Tibial artery (tissue), 4 donors: ENCODE results near the gene OPN1SW.

Source experiments
- DNase-seq, 2 donors: peaks; one replicate each; pipeline ENCODE4 v3.0.0-alpha.2; 2019
- H3K27ac ChIP-seq, 2 donors: fragments of 200-600 bp; sonication (generic) in 1 of 2; 1 replicate in 1 of 2; 2 replicates in 1 of 2; pipeline ENCODE4 v1.5.1; 2018 to 2019; ENCODE audit warnings: mild to moderate bottlenecking in 1 of 2
- H3K27me3 ChIP-seq, 2 donors: fragments of 200-600 bp; sonication (generic) in 1 of 2; one replicate each; pipeline versions ENCODE4 v1.5.1 to v1.6.0; 2016 to 2019
- H3K36me3 ChIP-seq, 3 donors: fragments of 200-600 bp; sonication (generic) in 2 of 3; one replicate each; pipeline ENCODE4 v1.5.1; 2016 to 2019; ENCODE audit warnings: mild to moderate bottlenecking in 2 of 3
- H3K4me1 ChIP-seq, 4 donors: fragments of 200-600 bp; sonication (generic) in 2 of 4; 1 replicate in 3 of 4; 2 replicates in 1 of 4; pipeline ENCODE4 v1.5.1; 2016 to 2019
- H3K4me3 ChIP-seq, 2 donors: fragments of 200-600 bp; sonication (generic) in 1 of 2; 1 replicate in 1 of 2; 2 replicates in 1 of 2; pipeline ENCODE4 v1.5.1; 2018 to 2019; ENCODE audit warnings: mild to moderate bottlenecking in 2 of 2
- H3K9me3 ChIP-seq, 3 donors: fragments of 200-600 bp; sonication (generic) in 1 of 3; one replicate each; pipeline ENCODE4 v1.5.1; 2016 to 2019
- CTCF ChIP-seq, 2 experiments: fragments of 200-600 bp in 1 of 2; fragments of 450-650 bp in 1 of 2; IDR thresholded peaks; one replicate each; pipeline ENCODE4 v1.5.1; 2017 to 2019; ENCODE audit warnings: antibody characterized with exemption in 2 of 2, mild to moderate bottlenecking in 1 of 2, moderate library complexity in 1 of 2
- intact Hi-C: fragments of 100-400 bp; cut with DNase I; formaldehyde crosslinking; loops from one replicate; pipeline ENCODE4 v1.15.0; 2023; ENCODE audit warnings: low total_unique reads

The OPN1SW gene

DNA sequence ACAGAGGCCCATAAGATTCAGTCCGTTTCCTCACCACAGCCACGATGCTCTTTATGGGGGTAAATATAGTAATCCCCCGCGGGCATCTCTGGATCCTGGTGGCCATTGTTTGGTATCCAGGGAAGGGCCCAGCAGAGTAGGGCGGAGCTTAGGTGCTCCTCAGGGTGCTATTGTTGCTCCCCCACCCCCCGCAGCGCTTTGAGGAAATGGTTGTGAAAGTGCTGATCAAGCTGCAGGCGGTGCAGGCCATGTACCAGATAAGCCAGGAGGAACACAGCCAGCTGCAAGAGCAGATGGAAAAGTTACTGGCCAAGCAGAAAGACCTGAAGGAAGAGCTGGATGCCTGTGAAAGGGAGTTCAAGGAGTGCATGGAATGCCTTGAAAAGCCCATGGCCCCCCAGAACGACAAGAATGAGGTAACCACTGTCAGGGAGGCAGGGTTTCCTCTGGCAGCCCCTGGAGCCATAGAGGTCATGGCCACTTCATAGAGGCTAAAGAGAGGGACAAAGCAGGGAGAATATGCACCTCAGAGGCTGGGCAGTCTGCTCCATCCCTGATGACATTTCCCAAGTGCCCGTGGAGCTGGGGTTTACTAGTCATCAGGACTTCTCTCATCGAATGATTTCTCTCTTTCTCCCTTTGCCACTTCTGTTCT, 37.0 kb upstream of the OPN1SW start:
- Histone ChIP-seq H3K27me3 (no peaks in the 10 kb centered on the region), H3K27ac (no peak overlapping the region), H3K4me3 (no peak overlapping the region), H3K4me1 (no peaks in the 10 kb centered on the region), H3K9me3 (no peaks in the 10 kb centered on the region), H3K36me3 (peaks cover 0 to 5% (median 0%) of the 10 kb centered on the region in 3 donors)
- intact Hi-C loops = no loop called here
- peak in 1 of 2 donors; percentile 60 for DNase-seq
- no peak for TF ChIP-seq CTCF (IDR thresholded peaks at IDR 0.05)

DNA sequence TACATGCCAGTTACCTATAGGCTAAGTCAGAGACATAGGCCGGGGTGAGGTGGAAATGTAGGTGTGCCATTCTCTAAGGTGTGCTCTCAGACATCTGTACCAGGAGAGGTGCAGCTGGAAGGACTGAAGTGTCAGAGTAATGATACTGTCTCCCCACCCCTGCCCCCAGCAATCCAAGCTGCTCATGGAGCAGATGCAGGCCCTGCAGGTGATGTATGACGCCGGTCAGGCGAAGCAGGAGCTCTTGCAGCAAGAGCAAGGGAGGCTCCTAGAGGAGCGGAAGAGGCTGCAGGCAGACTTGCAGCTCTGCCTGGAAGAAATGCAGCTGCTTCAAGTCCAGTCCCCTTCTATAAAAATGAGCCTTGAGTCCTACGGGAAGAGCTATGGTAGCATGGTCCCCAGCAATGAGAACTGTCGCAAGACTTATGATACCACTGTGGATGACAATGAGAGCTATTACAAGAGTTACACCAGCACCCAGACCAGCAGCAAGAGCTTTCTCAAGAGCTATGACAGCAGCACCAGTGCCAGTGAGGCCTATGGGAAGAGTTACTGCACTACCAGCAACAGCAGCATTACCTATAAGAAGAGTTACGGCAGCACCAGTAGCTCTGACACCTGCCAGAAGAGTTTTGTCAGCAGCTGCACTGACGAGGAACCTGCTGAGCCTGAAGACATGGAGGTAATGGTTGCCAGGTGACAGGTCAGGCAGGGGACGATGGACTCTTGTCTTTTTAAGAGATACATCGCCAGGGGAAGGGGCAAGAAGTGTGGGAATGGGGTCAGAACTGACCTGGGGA, 36.2 kb upstream of the OPN1SW start:
- peaks cover 0 to 13% (median 0%) of the 10 kb centered on the region in 3 donors for H3K36me3 ChIP-seq
- DNase-seq = no peak
- intact Hi-C loops = no loop called here

GRCh38 chr7:128810997-128811396, 35.4 kb upstream of the OPN1SW start:
- no peak for DNase-seq
- Histone ChIP-seq H3K36me3 (peaks cover 0 to 20% (median 8%) of the 10 kb centered on the region in 3 donors), H3K9me3 (no peaks in the 10 kb centered on the region), H3K4me3 (no peak overlapping the region), H3K27ac (no peak overlapping the region), H3K27me3 (no peaks in the 10 kb centered on the region), H3K4me1 (no peaks in the 10 kb centered on the region)
- no peak for TF ChIP-seq CTCF (IDR thresholded peaks at IDR 0.05)
- intact Hi-C loops = no loop called here

More for the DNA sequence above, 36.2 kb upstream of the OPN1SW start:
- TF ChIP-seq CTCF (IDR thresholded peaks at IDR 0.05) = no peak
- Histone ChIP-seq H3K4me3 (no peak overlapping the region), H3K27ac (no peak overlapping the region), H3K9me3 (no peaks in the 10 kb centered on the region), H3K4me1 (no peaks in the 10 kb centered on the region), H3K27me3 (no peaks in the 10 kb centered on the region)

GRCh38 chr7:128810473-128810872, 34.9 kb upstream of the OPN1SW start:
- Histone ChIP-seq H3K9me3 (no peaks in the 10 kb centered on the region), H3K4me1 (no peaks in the 10 kb centered on the region), H3K36me3 (peaks cover 0 to 25% (median 12%) of the 10 kb centered on the region in 3 donors), H3K27me3 (no peaks in the 10 kb centered on the region), H3K4me3 (no peak overlapping the region), H3K27ac (no peak overlapping the region)
- intact Hi-C loops = no loop called here
- DNase-seq = no peak
- TF ChIP-seq CTCF (IDR thresholded peaks at IDR 0.05) = no peak

DNA sequence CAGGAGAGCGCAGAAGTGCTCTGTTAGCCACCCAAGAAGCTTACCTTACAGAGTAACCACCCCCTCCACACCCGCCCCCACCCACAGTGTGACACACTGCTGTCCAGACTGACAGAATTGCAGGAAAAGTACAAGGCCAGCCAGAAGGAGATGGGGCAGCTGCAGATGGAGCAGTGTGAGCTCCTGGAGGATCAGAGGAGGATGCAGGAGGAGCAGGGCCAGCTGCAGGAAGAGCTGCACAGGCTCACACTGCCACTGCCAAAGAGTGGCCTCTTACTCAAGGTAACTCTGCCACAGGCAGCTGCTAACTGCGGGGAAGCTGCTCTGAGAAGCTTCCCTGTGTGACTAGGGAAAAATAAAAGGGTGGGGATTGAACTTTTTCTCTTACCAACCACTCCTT, 33.8 kb upstream of the OPN1SW start:
- no peak for DNase-seq
- H3K4me3 ChIP-seq = no peak overlapping the region
- H3K9me3 ChIP-seq = no peaks in the 10 kb centered on the region
- H3K27ac ChIP-seq = no peak overlapping the region
- H3K27me3 ChIP-seq = no peaks in the 10 kb centered on the region
- H3K36me3 ChIP-seq = peaks cover 0 to 33% (median 23%) of the 10 kb centered on the region in 3 donors
- no peaks in the 10 kb centered on the region for H3K4me1 ChIP-seq
- no peak for TF ChIP-seq CTCF (IDR thresholded peaks at IDR 0.05)
- intact Hi-C loops = no loop called here
